Body of pancreas (tissue), 4 donors: ENCODE measurements around the gene ABCA13. TPM values are rescaled to one million over a fixed set of nuclear protein-coding genes. Genes with fewer than 3 reads are reported as not detected.

ENCODE experiments used
- ATAC-seq: fragments of 150-250 bp; one replicate; pipeline ENCODE4 v1.9.1; 2016
- DNase-seq, 4 donors: peaks; one replicate each; pipeline ENCODE4 v3.0.0-alpha.2; 2019
- H3K27ac ChIP-seq, 4 donors: fragments of 200-600 bp; sonication (generic); 1 replicate in 3 of 4; 2 replicates in 1 of 4; pipeline versions ENCODE4 v1.5.1 to v1.6.1; 2016 to 2019; ENCODE audit warnings: mild to moderate bottlenecking in 1 of 4, mixed read lengths in 1 of 4, moderate library complexity in 1 of 4
- H3K27me3 ChIP-seq, 2 donors: fragments of 200-600 bp; sonication (generic); one replicate each; pipeline ENCODE4 v1.6.0; 2016; ENCODE audit warnings: mild to moderate bottlenecking in 1 of 2
- H3K36me3 ChIP-seq, 2 donors: fragments of 200-600 bp; sonication (generic); replicated peaks in 1 of 2; 2 replicates each; pipeline ENCODE4 v1.5.1; 2016; ENCODE audit warnings: low read depth in 2 of 2; ENCODE audit not compliant: insufficient read depth in 1 of 2
- H3K4me1 ChIP-seq: fragments of 200-600 bp; sonication (generic); one replicate; pipeline ENCODE4 v1.6.0; 2016
- H3K4me3 ChIP-seq, 2 donors: fragments of 200-600 bp; sonication (generic); 1 replicate in 1 of 2; 2 replicates in 1 of 2; pipeline ENCODE4 v1.5.1; 2016 to 2019
- H3K9me3 ChIP-seq, 3 donors: fragments of 200-600 bp; sonication (generic); 1 replicate in 2 of 3; 2 replicates in 1 of 3; pipeline ENCODE4 v1.5.1; 2016
- CTCF ChIP-seq, 7 experiments: fragments of 450-650 bp in 4 of 7; fragments of 200-600 bp in 3 of 7; sonication (generic) in 3 of 7; IDR thresholded peaks; one replicate each; pipeline ENCODE4 v1.5.1; 2016 to 2019; ENCODE audit warnings: antibody characterized with exemption in 7 of 7
- POLR2A ChIP-seq, 3 donors: fragments of 450-650 bp; IDR thresholded peaks; one replicate each; pipeline ENCODE4 v1.6.1; 2016; ENCODE audit warnings: antibody characterized with exemption in 3 of 3, mild to moderate bottlenecking in 2 of 3
- WGBS, 2 donors: methylation state at CpG; one replicate each; pipeline ENCODE4 v1.1.5; 2017; 5-methylcytosine and 5-hydroxymethylcytosine counted together
- intact Hi-C: fragments of 100-400 bp; cut with DNase I; formaldehyde crosslinking; loops from one replicate; pipeline ENCODE4 v1.15.1; 2023
- total RNA-seq, 2 donors: library from RNA; depleted of rRNA; stranded (reverse); fragments of >200 nt; gene quantifications; one replicate each; pipeline ENCODE4 v1.1.0, GENCODE V29; 2016

Gene ABCA13
- total RNA-seq, 2 donors from 2014 or later, result under 0.01 TPM

- DNase-seq (no peak), ATAC-seq (no peak)
- Histone ChIP-seq H3K27ac (no peak overlapping the region), H3K9me3 (no peaks in the 10 kb centered on the region), H3K4me3 (no peak overlapping the region), H3K4me1 (no peaks in the 10 kb centered on the region), H3K27me3 (no peaks in the 10 kb centered on the region), H3K36me3 (no peaks in the 10 kb centered on the region)
- no peak for TF ChIP-seq CTCF (IDR thresholded peaks at IDR 0.05)
- no peak for TF ChIP-seq POLR2A (IDR thresholded peaks at IDR 0.05)
- intact Hi-C loops, result loop anchor here (10.0 kb wide), 1 partner anchor 58 kb away; no protein-coding TSS in a partner anchor
Measured at GRCh38 chr7:48446721-48447120, 275.5 kb downstream of the ABCA13 start.

GRCh38 chr7:48452218-48452617, 281.0 kb downstream of the ABCA13 start:
- no peak overlapping the region for H3K4me3 ChIP-seq
- 70 to 72% methylated on average over 1 of the region's 1 CpG for WGBS, 2 donors
- TF ChIP-seq CTCF (IDR thresholded peaks at IDR 0.05) (no peak), POLR2A (IDR thresholded peaks at IDR 0.05) (no peak)
- DNase-seq, result no peak
- no peak for ATAC-seq
- no peak overlapping the region for H3K27ac ChIP-seq
- intact Hi-C loops, result no loop called here
- H3K36me3 ChIP-seq, result no peaks in the 10 kb centered on the region
- no peaks in the 10 kb centered on the region for H3K4me1 ChIP-seq
- no peaks in the 10 kb centered on the region for H3K27me3 ChIP-seq
- H3K9me3 ChIP-seq, result no peaks in the 10 kb centered on the region

- no peaks in the 10 kb centered on the region for H3K27me3 ChIP-seq
- WGBS, 2 donors, result 69 to 88% methylated on average over 36 to 38 of the region's 38 CpGs
- TF ChIP-seq CTCF (IDR thresholded peaks at IDR 0.05) (no peak), POLR2A (IDR thresholded peaks at IDR 0.05) (no peak)
- H3K9me3 ChIP-seq, result no peaks in the 10 kb centered on the region
- intact Hi-C loops, result no loop called here
- ATAC-seq, result no peak
- DNase-seq, result peak in 1 of 4 donors; percentile 7
- H3K27ac ChIP-seq, result no peak overlapping the region
- H3K36me3 ChIP-seq, result no peaks in the 10 kb centered on the region
- H3K4me3 ChIP-seq, result no peak overlapping the region
- no peaks in the 10 kb centered on the region for H3K4me1 ChIP-seq
Measured at GRCh38 chr7:48454750-48455192, 283.5 kb downstream of the ABCA13 start.

- DNase-seq (no peak), ATAC-seq (no peak)
- Histone ChIP-seq H3K27ac (no peak overlapping the region), H3K27me3 (no peaks in the 10 kb centered on the region), H3K4me3 (no peak overlapping the region), H3K36me3 (no peaks in the 10 kb centered on the region), H3K9me3 (no peaks in the 10 kb centered on the region), H3K4me1 (no peaks in the 10 kb centered on the region)
- 73 to 84% methylated on average over 17 of the region's 17 CpGs for WGBS, 2 donors
- intact Hi-C loops, result no loop called here
- TF ChIP-seq CTCF (IDR thresholded peaks at IDR 0.05) (no peak), POLR2A (IDR thresholded peaks at IDR 0.05) (no peak)
Measured at GRCh38 chr7:48455363-48455762, 284.1 kb downstream of the ABCA13 start.

GRCh38 chr7:48458701-48459524, 287.7 kb downstream of the ABCA13 start:
- Histone ChIP-seq H3K4me3 (no peak overlapping the region), H3K27ac (no peak overlapping the region), H3K36me3 (no peaks in the 10 kb centered on the region), H3K27me3 (no peaks in the 10 kb centered on the region), H3K4me1 (no peaks in the 10 kb centered on the region), H3K9me3 (no peaks in the 10 kb centered on the region)
- ATAC-seq, result no peak
- TF ChIP-seq POLR2A (IDR thresholded peaks at IDR 0.05) (no peak), CTCF (IDR thresholded peaks at IDR 0.05) (no peak)
- DNase-seq, result no peak
- intact Hi-C loops, result no loop called here
- WGBS, 2 donors, result 38 to 43% methylated on average over 3 to 4 of the region's 4 CpGs
